Measurements from ENCODE around the gene SPEM1.

DNA sequence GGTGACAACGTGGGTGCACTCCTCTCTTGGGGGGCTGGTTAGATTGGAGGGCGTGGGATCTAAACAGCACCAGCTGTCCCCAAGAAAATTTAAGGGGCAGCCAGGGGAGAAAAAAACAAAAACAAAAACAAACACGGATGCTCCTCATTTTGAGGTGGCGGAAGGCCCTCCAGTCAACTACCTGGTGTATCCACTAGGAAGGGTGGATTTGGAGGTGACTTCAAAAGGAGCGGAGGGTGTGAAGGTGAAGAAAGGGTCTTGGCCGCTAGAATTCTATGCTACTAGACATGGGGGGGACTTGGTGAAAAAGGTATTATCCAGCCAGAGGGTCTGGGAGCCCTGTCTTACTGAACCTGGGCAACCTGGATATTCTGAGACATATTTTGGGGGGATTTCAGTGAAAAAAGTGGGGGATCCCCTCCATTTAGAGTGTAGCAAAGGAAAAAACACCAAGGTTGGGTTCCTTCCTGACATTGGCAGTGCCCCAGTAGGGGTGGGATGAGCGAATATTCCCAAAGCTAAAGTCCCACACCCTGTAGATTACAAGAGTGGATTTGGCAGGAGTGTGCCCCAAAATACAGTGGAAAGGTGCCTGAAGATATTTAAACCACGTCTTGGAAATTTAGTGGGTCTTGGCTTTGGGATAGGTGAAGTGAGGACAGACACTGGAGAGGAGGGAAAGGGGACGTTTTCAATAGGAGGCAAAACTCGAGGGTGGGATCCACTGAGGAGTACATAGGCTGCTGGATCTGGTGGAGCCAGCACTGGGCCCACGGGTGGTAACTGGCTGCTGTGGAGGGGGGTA lies 18.7 kb downstream of the SPEM1 start:
- TF ChIP-seq, protein P1, sequence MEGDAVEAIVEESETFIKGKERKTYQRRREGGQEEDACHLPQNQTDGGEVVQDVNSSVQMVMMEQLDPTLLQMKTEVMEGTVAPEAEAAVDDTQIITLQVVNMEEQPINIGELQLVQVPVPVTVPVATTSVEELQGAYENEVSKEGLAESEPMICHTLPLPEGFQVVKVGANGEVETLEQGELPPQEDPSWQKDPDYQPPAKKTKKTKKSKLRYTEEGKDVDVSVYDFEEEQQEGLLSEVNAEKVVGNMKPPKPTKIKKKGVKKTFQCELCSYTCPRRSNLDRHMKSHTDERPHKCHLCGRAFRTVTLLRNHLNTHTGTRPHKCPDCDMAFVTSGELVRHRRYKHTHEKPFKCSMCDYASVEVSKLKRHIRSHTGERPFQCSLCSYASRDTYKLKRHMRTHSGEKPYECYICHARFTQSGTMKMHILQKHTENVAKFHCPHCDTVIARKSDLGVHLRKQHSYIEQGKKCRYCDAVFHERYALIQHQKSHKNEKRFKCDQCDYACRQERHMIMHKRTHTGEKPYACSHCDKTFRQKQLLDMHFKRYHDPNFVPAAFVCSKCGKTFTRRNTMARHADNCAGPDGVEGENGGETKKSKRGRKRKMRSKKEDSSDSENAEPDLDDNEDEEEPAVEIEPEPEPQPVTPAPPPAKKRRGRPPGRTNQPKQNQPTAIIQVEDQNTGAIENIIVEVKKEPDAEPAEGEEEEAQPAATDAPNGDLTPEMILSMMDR (IDR thresholded peaks at IDR 0.05): no peak
- TF ChIP-seq POLR2A (IDR thresholded peaks at IDR 0.05): no peak
